Gastrocnemius medialis (tissue), 4 donors: ENCODE measurements around the gene UFC1. TPM values are rescaled to one million over a fixed set of nuclear protein-coding genes. Genes with fewer than 3 reads are reported as not detected.

Experiments used
- ATAC-seq, 2 donors: fragments of 150-250 bp; one replicate each; pipeline ENCODE4 v1.9.1; 2016
- DNase-seq, 2 donors: peaks; one replicate each; pipeline ENCODE4 v3.0.0-alpha.2; 2019
- H3K27ac ChIP-seq, 4 donors: fragments of 200-600 bp; sonication (generic); 1 replicate in 1 of 4; 2 replicates in 3 of 4; pipeline ENCODE4 v1.5.1; 2016 to 2018; ENCODE audit warnings: mild to moderate bottlenecking in 2 of 4, moderate library complexity in 1 of 4
- H3K27me3 ChIP-seq, 3 donors: fragments of 200-600 bp; sonication (generic) in 2 of 3; 1 replicate in 1 of 3; 2 replicates in 2 of 3; pipeline versions ENCODE4 v1.5.1 to v1.6.0; 2016 to 2019; ENCODE audit warnings: mild to moderate bottlenecking in 1 of 3, moderate library complexity in 1 of 3
- H3K36me3 ChIP-seq, 2 donors: fragments of 200-600 bp; sonication (generic) in 1 of 2; one replicate each; pipeline ENCODE4 v1.5.1; 2017 to 2018
- H3K4me1 ChIP-seq, 2 donors: fragments of 200-600 bp; sonication (generic) in 1 of 2; one replicate each; pipeline ENCODE4 v1.5.1; 2016 to 2017; ENCODE audit warnings: mild to moderate bottlenecking in 2 of 2
- H3K4me3 ChIP-seq, 4 donors: fragments of 200-600 bp; sonication (generic) in 3 of 4; 1 replicate in 1 of 4; 2 replicates in 3 of 4; pipeline ENCODE4 v1.5.1; 2016 to 2019; ENCODE audit warnings: mild to moderate bottlenecking in 2 of 4
- H3K9me3 ChIP-seq, 3 donors: fragments of 200-600 bp; sonication (generic) in 2 of 3; 1 replicate in 1 of 3; 2 replicates in 2 of 3; pipeline ENCODE4 v1.5.1; 2016 to 2019
- CTCF ChIP-seq, 5 experiments: fragments of 450-650 bp in 3 of 5; fragments of 200-600 bp in 2 of 5; sonication (generic) in 2 of 5; IDR thresholded peaks in 4 of 5; conservative IDR thresholded peaks in 1 of 5; 1 replicate in 4 of 5; 2 replicates in 1 of 5; pipeline ENCODE4 v1.5.1; 2016 to 2019; ENCODE audit warnings: antibody characterized with exemption in 5 of 5, mild to moderate bottlenecking in 3 of 5, moderate library complexity in 3 of 5
- POLR2A ChIP-seq, 2 donors: fragments of 450-650 bp; IDR thresholded peaks; one replicate each; pipeline ENCODE4 v1.6.1; 2017; ENCODE audit warnings: antibody characterized with exemption in 2 of 2, mild to moderate bottlenecking in 2 of 2, moderate library complexity in 2 of 2
- in situ Hi-C, 4 donors: fragments of 200-750 bp; cut with MboI; loops; one replicate each; pipeline versions ENCODE4 v1.15.0 to v1.8.0; 2017; ENCODE audit warnings: low sequenced_read_pairs in 4 of 4
- intact Hi-C: fragments of 100-400 bp; cut with DNase I; formaldehyde crosslinking; loops from one replicate; pipeline ENCODE4 v1.15.1; 2023; ENCODE audit warnings: low total_unique reads
- total RNA-seq, 4 donors: library from RNA; depleted of rRNA; stranded (reverse); fragments of >200 nt; gene quantifications; one replicate each; pipeline versions ENCODE4 v1.1.0 to v1.2.3, GENCODE V29; 2016

The UFC1 gene
- total RNA-seq, 4 donors from 2014 or later, result 57.9 to 66.7 (median 63.5) TPM

- Histone ChIP-seq H3K9me3 (no peaks in the 10 kb centered on the region), H3K4me3 (no peak overlapping the region), H3K27me3 (no peaks in the 10 kb centered on the region), H3K4me1 (peaks cover 21% of the 10 kb centered on the region in 2 donors), H3K27ac (no peak overlapping the region), H3K36me3 (no peaks in the 10 kb centered on the region)
- no peak for TF ChIP-seq CTCF (IDR thresholded peaks at IDR 0.05 in 4 of 5, conservative IDR thresholded peaks at IDR 0.05 in 1 of 5)
- no peak for TF ChIP-seq POLR2A (IDR thresholded peaks at IDR 0.05)
- intact Hi-C loops, result no loop called here
- ATAC-seq (no peak), DNase-seq (no peak)
- in situ Hi-C loops, result loop anchor here in 1 of 4 donors (25.0 kb wide), 1 partner anchor 574 kb away; the partner anchor contains the start of gene ATF6
These were observed 34.6 kb downstream of the UFC1 start for GRCh38 chr1:161188381-161188780.

GRCh38 chr1:161189036-161189435 lies 35.3 kb downstream of the UFC1 start:
- ATAC-seq (no peak), DNase-seq (no peak)
- Histone ChIP-seq H3K36me3 (no peaks in the 10 kb centered on the region), H3K4me1 (peaks cover 21 to 24% of the 10 kb centered on the region in 2 donors), H3K9me3 (no peaks in the 10 kb centered on the region), H3K4me3 (no peak overlapping the region), H3K27ac (no peak overlapping the region), H3K27me3 (no peaks in the 10 kb centered on the region)
- intact Hi-C loops (no loop called here), in situ Hi-C loops (loop anchor here in 1 of 4 donors (25.0 kb wide), 1 partner anchor 573 kb away; the partner anchor contains the start of gene ATF6)
- TF ChIP-seq CTCF (IDR thresholded peaks at IDR 0.05 in 4 of 5, conservative IDR thresholded peaks at IDR 0.05 in 1 of 5) (no peak), POLR2A (IDR thresholded peaks at IDR 0.05) (no peak)

GRCh38 chr1:161190962-161191521 lies 37.3 kb downstream of the UFC1 start:
- intact Hi-C loops (no loop called here), in situ Hi-C loops (loop anchor here in 2 of 4 donors (10.0 to 25.0 kb wide), 2 partner anchors 194 to 571 kb away; partner anchors contain the start of gene ATF6 (in 1 of the 2))
- DNase-seq (no peak), ATAC-seq (no peak)
- Histone ChIP-seq H3K4me1 (peaks cover 8% of the 10 kb centered on the region in 2 donors), H3K27me3 (no peaks in the 10 kb centered on the region), H3K4me3 (no peak overlapping the region), H3K9me3 (no peaks in the 10 kb centered on the region), H3K36me3 (no peaks in the 10 kb centered on the region), H3K27ac (peak overlapping the region in 1 of 4 donors; percentile 23)
- no peak for TF ChIP-seq POLR2A (IDR thresholded peaks at IDR 0.05)
- no peak for TF ChIP-seq CTCF (IDR thresholded peaks at IDR 0.05 in 4 of 5, conservative IDR thresholded peaks at IDR 0.05 in 1 of 5)

GRCh38 chr1:161191971-161192370 lies 38.2 kb downstream of the UFC1 start:
- Histone ChIP-seq H3K36me3 (no peaks in the 10 kb centered on the region), H3K4me3 (no peak overlapping the region), H3K27ac (no peak overlapping the region), H3K9me3 (no peaks in the 10 kb centered on the region), H3K27me3 (no peaks in the 10 kb centered on the region), H3K4me1 (peaks cover 3 to 4% of the 10 kb centered on the region in 2 donors)
- ATAC-seq (no peak), DNase-seq (no peak)
- TF ChIP-seq POLR2A (IDR thresholded peaks at IDR 0.05), result no peak
- TF ChIP-seq CTCF (IDR thresholded peaks at IDR 0.05 in 4 of 5, conservative IDR thresholded peaks at IDR 0.05 in 1 of 5), result no peak
- in situ Hi-C loops (loop anchor here in 2 of 4 donors (10.0 to 25.0 kb wide), 2 partner anchors 193 to 570 kb away; partner anchors contain the start of gene ATF6 (in 1 of the 2)), intact Hi-C loops (loop anchor here (2.0 kb wide), 1 partner anchor 33 kb away; no protein-coding TSS in a partner anchor)
